ENCODE measurements around the gene MAN2B1. TPM values are rescaled to one million over a fixed set of nuclear protein-coding genes. Genes with fewer than 3 reads are reported as not detected.

Gene MAN2B1
- total and polyA plus RNA-seq, 2 of the 8 experiments (the other 6 are each of a cell fraction or from before 2014, with no cell fraction given), result 55.3 to 76.3 TPM

DNA sequence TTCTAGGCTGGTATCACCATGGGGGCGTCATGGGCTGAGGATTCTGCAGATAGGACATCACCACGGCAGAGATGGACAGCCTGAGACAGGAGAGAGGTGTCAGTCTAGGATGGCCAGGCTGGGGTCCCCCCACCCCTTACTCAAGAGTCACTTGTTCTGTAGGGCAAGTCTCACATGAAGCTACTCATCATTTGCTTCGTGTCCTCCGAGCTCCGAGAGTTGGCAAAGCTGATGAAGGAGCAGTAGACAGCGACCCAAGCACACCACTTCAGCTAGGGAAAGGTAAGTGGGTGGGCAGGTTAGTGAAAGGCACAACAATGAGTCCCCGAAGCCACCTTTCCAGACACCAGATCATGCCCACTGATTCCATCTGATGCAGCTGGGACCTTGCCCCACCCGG is 1.8 kb upstream of the MAN2B1 start:
- no peak for TF ChIP-seq TCF12 (IDR thresholded peaks at IDR 0.05; ENCODE audit: low read depth, low read length)
- no peak for TF ChIP-seq POLR2A (IDR thresholded peaks at IDR 0.05; ENCODE audit: control extremely low read depth in 1 of 2, low read depth in 2 of 2, low read length in 2 of 2)
- TF ChIP-seq SP1 (IDR thresholded peaks at IDR 0.05; ENCODE audit: low read depth, low read length), result 0 out of 2 replicates have a peak, but pooled peaks have one; percentile 19
- no peak for TF ChIP-seq JUN (IDR thresholded peaks at IDR 0.05; ENCODE audit: low read depth, low read length)
- no peaks in the 10 kb centered on the region for H3K9me3 ChIP-seq (ENCODE audit: insufficient read depth in 2 of 2, low read depth in 1 of 2, low read length in 1 of 2)
- DNase-seq (ENCODE audit: low read depth in 1 of 2, low spot score in 2 of 2) (no peak), FAIRE-seq (no peak)
- H3K36me3 ChIP-seq (ENCODE audit: control insufficient read depth in 2 of 4, insufficient read depth in 4 of 4, low read length in 3 of 4), result peaks cover under 1 to 7% (median 6%) of the 10 kb centered on the region in 4 experiments; a peak in 5 of 8 replicates
- no peak overlapping the region for H4K91ac ChIP-seq (replicated peaks; ENCODE audit: insufficient read length, low read length)
- no peak overlapping the region for H2BK12ac ChIP-seq (ENCODE audit: low read depth, low read length)
- ChIA-PET CTCF (ENCODE audit: partially characterized antibody) (interaction anchor here (1.2 kb wide), 1 partner anchor 12 kb away, joined by 5 read pairs; no protein-coding TSS in a partner anchor), POLR2A (ENCODE audit: partially characterized antibody) (interaction anchor here (1.0 to 5.3 kb wide), 11 partner anchors 9 to 184 kb away, joined by 3 to 23 read pairs (median 6); partner anchors contain the start of genes DHPS, TNPO2, TRIR and ZNF490)
- H2BK120ac ChIP-seq (replicated peaks; ENCODE audit: low read depth, low read length), result no peak overlapping the region
- peaks cover 4% of the 10 kb centered on the region; the same call in 1 of the 2 replicates for H3K79me1 ChIP-seq (ENCODE audit: low read depth, low read length)
- H2AFZ ChIP-seq (ENCODE audit: low read length), result no peak overlapping the region
- no peak overlapping the region for H3K4ac ChIP-seq (replicated peaks; ENCODE audit: insufficient read length, low read depth, low read length)
- H3K14ac ChIP-seq (ENCODE audit: insufficient read length), result no peak overlapping the region
- peaks cover 3 to 16% of the 10 kb centered on the region in 2 experiments for H4K20me1 ChIP-seq (replicated peaks in 1 of 2; ENCODE audit: control insufficient read depth in 1 of 2, insufficient read depth in 2 of 2, low read length in 2 of 2)
- no peak overlapping the region for H2BK20ac ChIP-seq (ENCODE audit: low read length)
- no peak overlapping the region for H3K56ac ChIP-seq (replicated peaks; ENCODE audit: insufficient read length, low read depth, low read length)
- H4K5ac ChIP-seq (ENCODE audit: insufficient read length, low read depth, low read length), result no peak overlapping the region
- H3K27me3 ChIP-seq (replicated peaks in 1 of 4; ENCODE audit: control insufficient read depth in 3 of 4, extremely low read depth in 1 of 4, insufficient read depth in 3 of 4, low read length in 3 of 4), result no peaks in the 10 kb centered on the region; a peak in 1 of 7 replicates
- H4K8ac ChIP-seq (ENCODE audit: extremely low read depth, insufficient read depth, low read length), result peak overlapping the region; percentile 74; the same call in 1 of the 2 replicates
- no peak overlapping the region for H2BK15ac ChIP-seq (ENCODE audit: low read length)
- no peak overlapping the region; the same call in 1 of the 2 replicates for H2AK5ac ChIP-seq (ENCODE audit: low read depth, low read length)
- H3K4me3 ChIP-seq (ENCODE audit: extremely low read depth in 1 of 4, insufficient read depth in 2 of 4, low read depth in 3 of 4, low read length in 4 of 4), result peak overlapping the region; percentile 78 to 95 (median 85)
- H3K4me1 ChIP-seq (replicated peaks in 1 of 4; ENCODE audit: control insufficient read depth in 3 of 4, insufficient read depth in 4 of 4, low read length in 3 of 4), result peaks cover 3 to 22% (median 7%) of the 10 kb centered on the region in 4 experiments
- H3K9ac ChIP-seq (replicated peaks in 1 of 4; ENCODE audit: extremely low read depth in 1 of 4, low read depth in 3 of 4, low read length in 3 of 4), result peak overlapping the region in 2 of 4 experiments; percentile 89 to 94; a peak in 3 of 7 replicates
- peaks cover 24% of the 10 kb centered on the region for H3K23me2 ChIP-seq (ENCODE audit: low read depth, low read length)
- H3K23ac ChIP-seq (ENCODE audit: insufficient read length), result no peak overlapping the region
- H3K79me2 ChIP-seq (ENCODE audit: control insufficient read depth in 1 of 2, insufficient read depth in 2 of 2, low read length in 2 of 2), result peaks cover 0 to 22% of the 10 kb centered on the region in 2 experiments; a peak in 1 of 4 replicates
- H3K18ac ChIP-seq (ENCODE audit: extremely low read depth, low read length), result no peak overlapping the region
- no peak overlapping the region for H2BK5ac ChIP-seq (ENCODE audit: low read depth, low read length)
- no peak overlapping the region for H3K27ac ChIP-seq (ENCODE audit: low read depth, low read length)
- H3K4me2 ChIP-seq (ENCODE audit: insufficient read depth in 1 of 2, low read depth in 2 of 2, low read length in 2 of 2), result peak overlapping the region; percentile 86 to 95
- whole genome bisulfite sequencing, 2 experiments (ENCODE audit: extremely low coverage in 1 of 2, insufficient coverage in 1 of 2, insufficient read length in 1 of 2, insufficient replicate concordance in 2 of 2, low coverage in 1 of 2, low lambda C conversion rate in 2 of 2, missing lambda C conversion rate in 1 of 2), result 82% methylated on average over 8 of the region's 8 CpGs; no CpG with 5 or more reads in 1 of the 2 experiments
